ENCODE measurements around the gene CLEC16A.

CLEC16A gene

DNA sequence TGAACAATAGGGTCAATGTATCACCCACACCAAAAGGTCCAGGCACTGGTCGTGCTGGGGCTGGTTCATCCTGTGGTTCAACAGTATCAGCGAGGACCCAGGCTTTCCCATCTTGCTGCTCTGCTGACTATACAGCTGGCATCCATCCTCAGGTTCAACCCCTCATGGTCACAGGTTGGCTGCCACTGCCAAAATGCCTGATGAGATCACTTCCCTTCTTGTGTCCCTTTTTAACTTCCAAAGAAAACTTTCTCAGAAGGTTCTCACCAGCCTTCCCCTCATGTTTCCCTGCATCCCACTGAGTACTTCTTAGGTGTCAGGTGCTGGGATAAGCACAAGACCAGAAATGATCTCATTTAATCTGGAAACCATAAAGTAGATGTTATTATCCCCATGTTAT lies 25.7 kb downstream of the CLEC16A start:
- Histone ChIP-seq H2BK120ac (ENCODE audit: low read depth, low read length) (no peak overlapping the region), H3K9ac (ENCODE audit: low read length) (no peak overlapping the region), H4K5ac (ENCODE audit: low read length) (no peak overlapping the region), H3K79me1 (ENCODE audit: low read length) (no peaks in the 10 kb centered on the region), H3K56ac (ENCODE audit: low read length) (no peak overlapping the region), H3K27me3 (ENCODE audit: insufficient read depth, low read length, poor library complexity) (no peaks in the 10 kb centered on the region), H3K4me1 (ENCODE audit: control insufficient read depth, low read depth, low read length) (peaks cover 6% of the 10 kb centered on the region), H3K23ac (ENCODE audit: low read length) (no peak overlapping the region), H3K79me2 (ENCODE audit: control insufficient read depth, insufficient read depth, low read length) (no peaks in the 10 kb centered on the region), H2AK5ac (ENCODE audit: low read length) (no peak overlapping the region), H2BK15ac (replicated peaks; ENCODE audit: low read depth) (no peak overlapping the region), H3K36me3 (ENCODE audit: control insufficient read depth, insufficient read depth, low read length) (no peaks in the 10 kb centered on the region), H3K18ac (ENCODE audit: low read length) (no peak overlapping the region), H3K27ac (ENCODE audit: low read depth, low read length) (no peak overlapping the region), H4K8ac (ENCODE audit: low read depth, low read length) (no peak overlapping the region), H3K4me3 (ENCODE audit: low read length) (no peak overlapping the region), H3K4me2 (ENCODE audit: low read length) (no peak overlapping the region), H2BK5ac (ENCODE audit: low read length) (no peak overlapping the region), H3K4ac (ENCODE audit: low read depth, low read length) (no peak overlapping the region)
- DNase-seq = no peak
- no CpG with 5 or more reads among the region's 2 CpGs for WGBS (ENCODE audit: extremely low coverage, insufficient coverage, low lambda C conversion rate)

DNA sequence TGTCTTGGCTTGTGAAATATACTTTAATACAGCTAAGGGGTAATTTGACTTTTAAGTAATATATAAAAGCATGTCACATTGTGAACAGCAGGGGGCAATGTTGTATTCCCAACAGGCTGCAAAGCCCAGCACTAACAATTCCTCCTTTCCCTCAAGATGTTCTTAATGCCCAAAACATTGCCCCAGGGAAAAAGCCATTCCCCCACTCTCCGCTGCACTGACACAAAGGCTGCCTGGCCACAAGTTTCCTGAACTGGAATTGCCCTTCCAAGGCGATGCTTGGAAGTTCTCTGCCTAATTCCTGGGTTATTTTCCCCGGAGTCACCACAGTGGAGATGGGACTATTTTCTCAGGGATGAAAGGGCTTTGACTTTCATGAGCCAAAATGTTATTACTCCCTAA lies 27.2 kb downstream of the CLEC16A start:
- Histone ChIP-seq H3K18ac (ENCODE audit: low read length) (peak overlapping the region; percentile 54), H3K79me1 (ENCODE audit: low read length) (no peaks in the 10 kb centered on the region), H2BK120ac (ENCODE audit: low read depth, low read length) (peak overlapping the region; percentile 86), H2AK5ac (ENCODE audit: low read length) (no peak overlapping the region), H3K56ac (ENCODE audit: low read length) (peak overlapping the region; percentile 82), H4K5ac (ENCODE audit: low read length) (no peak overlapping the region), H3K36me3 (ENCODE audit: control insufficient read depth, insufficient read depth, low read length) (no peaks in the 10 kb centered on the region), H3K4me3 (ENCODE audit: low read length) (no peak overlapping the region), H3K9ac (ENCODE audit: low read length) (peak overlapping the region; percentile 58), H3K4ac (ENCODE audit: low read depth, low read length) (no peak overlapping the region), H3K4me2 (ENCODE audit: low read length) (no peak overlapping the region), H3K23ac (ENCODE audit: low read length) (no peak overlapping the region), H3K27ac (ENCODE audit: low read depth, low read length) (peak overlapping the region; percentile 13), H3K4me1 (ENCODE audit: control insufficient read depth, low read depth, low read length) (peaks cover 6% of the 10 kb centered on the region), H3K79me2 (ENCODE audit: control insufficient read depth, insufficient read depth, low read length) (no peaks in the 10 kb centered on the region), H2BK5ac (ENCODE audit: low read length) (peak overlapping the region; percentile 44), H3K27me3 (ENCODE audit: insufficient read depth, low read length, poor library complexity) (no peaks in the 10 kb centered on the region), H4K8ac (ENCODE audit: low read depth, low read length) (no peak overlapping the region), H2BK15ac (replicated peaks; ENCODE audit: low read depth) (no peak overlapping the region)
- peak; percentile 96 for DNase-seq
- no CpG with 5 or more reads among the region's 3 CpGs for WGBS (ENCODE audit: extremely low coverage, insufficient coverage, low lambda C conversion rate)

DNA sequence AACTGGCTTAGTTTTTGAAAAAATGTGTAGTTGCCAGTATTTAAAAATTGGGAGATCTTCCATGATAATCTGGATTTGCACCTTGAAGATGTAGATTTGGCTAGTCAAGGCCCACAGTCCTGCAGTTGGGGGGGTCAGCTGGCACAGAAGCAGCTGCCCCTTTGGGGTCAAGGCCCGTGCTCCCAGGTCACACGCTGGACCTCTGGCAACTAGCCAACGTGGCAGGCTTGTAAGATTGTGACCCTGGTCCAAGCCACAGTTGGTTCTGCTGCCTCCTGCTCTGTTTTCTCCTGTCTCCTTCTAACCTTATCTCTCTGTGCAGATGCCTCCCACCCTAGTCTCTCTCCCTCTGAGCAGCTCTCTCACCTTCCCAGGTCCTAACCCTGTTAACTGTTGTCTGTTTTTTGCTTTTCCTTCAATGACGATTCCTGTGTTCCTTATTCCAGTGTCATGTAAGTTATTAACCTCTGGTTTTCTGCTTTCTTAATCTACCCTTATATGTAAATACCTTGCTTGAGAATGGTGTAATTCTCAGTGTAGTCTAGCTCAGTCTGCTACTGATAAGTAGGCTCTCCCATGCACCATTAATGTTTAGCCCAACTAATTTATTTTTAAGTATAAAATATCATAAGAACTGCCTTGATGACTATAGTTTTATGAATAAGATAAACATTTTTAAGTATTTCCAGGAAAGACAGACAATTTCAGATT lies 27.9 kb downstream of the CLEC16A start:
- Histone ChIP-seq H3K36me3 (ENCODE audit: control insufficient read depth, insufficient read depth, low read length) (no peaks in the 10 kb centered on the region), H3K4me2 (ENCODE audit: low read length) (no peak overlapping the region), H3K79me2 (ENCODE audit: control insufficient read depth, insufficient read depth, low read length) (no peaks in the 10 kb centered on the region), H3K4ac (ENCODE audit: low read depth, low read length) (peak overlapping the region; percentile 73), H3K56ac (ENCODE audit: low read length) (peak overlapping the region; percentile 82), H3K79me1 (ENCODE audit: low read length) (no peaks in the 10 kb centered on the region), H4K8ac (ENCODE audit: low read depth, low read length) (no peak overlapping the region), H2BK120ac (ENCODE audit: low read depth, low read length) (peak overlapping the region; percentile 86), H3K9ac (ENCODE audit: low read length) (peak overlapping the region; percentile 58), H2BK5ac (ENCODE audit: low read length) (peak overlapping the region; percentile 44), H3K4me1 (ENCODE audit: control insufficient read depth, low read depth, low read length) (peaks cover 6% of the 10 kb centered on the region), H3K4me3 (ENCODE audit: low read length) (no peak overlapping the region), H3K27ac (ENCODE audit: low read depth, low read length) (peak overlapping the region; percentile 13), H3K27me3 (ENCODE audit: insufficient read depth, low read length, poor library complexity) (no peaks in the 10 kb centered on the region), H3K18ac (ENCODE audit: low read length) (peak overlapping the region; percentile 54), H2AK5ac (ENCODE audit: low read length) (no peak overlapping the region), H3K23ac (ENCODE audit: low read length) (no peak overlapping the region), H4K5ac (ENCODE audit: low read length) (no peak overlapping the region), H2BK15ac (replicated peaks; ENCODE audit: low read depth) (no peak overlapping the region)
- WGBS (ENCODE audit: extremely low coverage, insufficient coverage, low lambda C conversion rate) = no CpG with 5 or more reads among the region's 4 CpGs
- no peak for DNase-seq

GRCh38 chr16:10972819-10973464 lies 28.6 kb downstream of the CLEC16A start:
- Histone ChIP-seq H4K5ac (ENCODE audit: low read length) (no peak overlapping the region), H3K4me1 (ENCODE audit: control insufficient read depth, low read depth, low read length) (peaks cover 6% of the 10 kb centered on the region), H4K8ac (ENCODE audit: low read depth, low read length) (no peak overlapping the region), H3K79me2 (ENCODE audit: control insufficient read depth, insufficient read depth, low read length) (no peaks in the 10 kb centered on the region), H3K36me3 (ENCODE audit: control insufficient read depth, insufficient read depth, low read length) (no peaks in the 10 kb centered on the region), H3K4me2 (ENCODE audit: low read length) (no peak overlapping the region), H3K27me3 (ENCODE audit: insufficient read depth, low read length, poor library complexity) (no peaks in the 10 kb centered on the region), H3K79me1 (ENCODE audit: low read length) (no peaks in the 10 kb centered on the region), H3K9ac (ENCODE audit: low read length) (peak overlapping the region; percentile 25), H2BK120ac (ENCODE audit: low read depth, low read length) (no peak overlapping the region), H3K27ac (ENCODE audit: low read depth, low read length) (no peak overlapping the region), H3K18ac (ENCODE audit: low read length) (no peak overlapping the region), H2AK5ac (ENCODE audit: low read length) (no peak overlapping the region), H2BK15ac (replicated peaks; ENCODE audit: low read depth) (no peak overlapping the region), H2BK5ac (ENCODE audit: low read length) (peak overlapping the region; percentile 57), H3K4me3 (ENCODE audit: low read length) (no peak overlapping the region), H3K56ac (ENCODE audit: low read length) (peak overlapping the region; percentile 69), H3K4ac (ENCODE audit: low read depth, low read length) (no peak overlapping the region), H3K23ac (ENCODE audit: low read length) (no peak overlapping the region)
- no CpG with 5 or more reads among the region's 12 CpGs for WGBS (ENCODE audit: extremely low coverage, insufficient coverage, low lambda C conversion rate)
- DNase-seq = no peak

DNA sequence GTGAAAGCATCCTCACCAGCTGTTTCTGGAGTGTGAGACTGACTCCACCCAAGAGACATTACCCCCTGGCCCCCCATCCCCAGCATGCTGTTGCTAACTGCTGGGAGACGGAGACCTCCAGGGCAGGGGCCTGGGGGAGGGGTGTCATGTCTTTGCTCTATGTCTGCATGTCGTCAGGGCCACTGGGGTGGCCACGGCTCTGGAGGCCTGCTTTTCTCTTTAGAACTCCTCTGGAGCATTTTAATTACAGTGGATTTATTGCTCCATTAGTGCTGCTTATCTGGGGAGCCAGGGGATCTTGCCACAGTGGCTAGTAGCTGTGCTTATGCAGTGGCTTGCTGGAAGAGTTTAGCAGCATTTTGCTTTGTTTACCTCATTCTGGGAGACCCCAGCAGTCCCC lies 32.3 kb downstream of the CLEC16A start:
- H2AK5ac ChIP-seq (ENCODE audit: low read length) = no peak overlapping the region
- H3K79me2 ChIP-seq (ENCODE audit: control insufficient read depth, insufficient read depth, low read length) = no peaks in the 10 kb centered on the region
- no peak overlapping the region for H3K9ac ChIP-seq (ENCODE audit: low read length)
- H2BK120ac ChIP-seq (ENCODE audit: low read depth, low read length) = no peak overlapping the region
- no peak overlapping the region for H2BK5ac ChIP-seq (ENCODE audit: low read length)
- no peak overlapping the region for H3K4ac ChIP-seq (ENCODE audit: low read depth, low read length)
- H3K27me3 ChIP-seq (ENCODE audit: insufficient read depth, low read length, poor library complexity) = no peaks in the 10 kb centered on the region
- peaks cover 5% of the 10 kb centered on the region for H3K4me1 ChIP-seq (ENCODE audit: control insufficient read depth, low read depth, low read length)
- H3K18ac ChIP-seq (ENCODE audit: low read length) = no peak overlapping the region
- H3K23ac ChIP-seq (ENCODE audit: low read length) = no peak overlapping the region
- H4K8ac ChIP-seq (ENCODE audit: low read depth, low read length) = no peak overlapping the region
- no CpG with 5 or more reads among the region's 3 CpGs for WGBS (ENCODE audit: extremely low coverage, insufficient coverage, low lambda C conversion rate)
- no peak overlapping the region for H3K4me2 ChIP-seq (ENCODE audit: low read length)
- no peak overlapping the region for H4K5ac ChIP-seq (ENCODE audit: low read length)
- H3K56ac ChIP-seq (ENCODE audit: low read length) = no peak overlapping the region
- no peak overlapping the region for H3K4me3 ChIP-seq (ENCODE audit: low read length)
- peak; percentile 74 for DNase-seq
- H2BK15ac ChIP-seq (replicated peaks; ENCODE audit: low read depth) = no peak overlapping the region
- H3K27ac ChIP-seq (ENCODE audit: low read depth, low read length) = peak overlapping the region; percentile 2
- no peaks in the 10 kb centered on the region for H3K36me3 ChIP-seq (ENCODE audit: control insufficient read depth, insufficient read depth, low read length)
- H3K79me1 ChIP-seq (ENCODE audit: low read length) = no peaks in the 10 kb centered on the region
